HepG2 (cell line): ENCODE data around the gene SPX. TPM values are rescaled to one million over a fixed set of nuclear protein-coding genes. Genes with fewer than 3 reads are reported as not detected.
A peak's percentile ranks its signal among the peaks of the same experiment; 100 is the strongest.

Experiments used
- CEBPZ ChIP-seq: IDR thresholded peaks from 2 replicates; pipeline ENCODE4 v1.6.1; 2012; ENCODE audit warnings: low read length, improper control_type of control experiment
- ETV5 ChIP-seq: IDR thresholded peaks from 2 replicates; pipeline ENCODE4 v1.6.1; 2018; ENCODE audit warnings: missing biosample characterization, missing genetic modification reagents, inconsistent platforms, borderline replicate concordance
- LCORL ChIP-seq, 2 experiments: fragments of 450-650 bp in 1 of 2; sonication (generic) in 1 of 2; formaldehyde crosslinking in 1 of 2; IDR thresholded peaks; 2 replicates each; pipeline versions ENCODE4 v1.5.0 to v1.6.1; 2017 to 2020; ENCODE audit warnings: antibody characterized with exemption in 1 of 2, missing genetic modification reagents in 1 of 2
- RCOR2 ChIP-seq: IDR thresholded peaks from 2 replicates; pipeline ENCODE4 v1.6.1; 2016; ENCODE audit warnings: missing biosample characterization, missing genetic modification reagents
- RNF219 ChIP-seq: sonication (generic); formaldehyde crosslinking; IDR thresholded peaks from 2 replicates; pipeline ENCODE4 v1.5.0; 2020; ENCODE audit warnings: mild to moderate bottlenecking, missing genetic modification reagents
- TRIM22 ChIP-seq: fragments of 450-650 bp; IDR thresholded peaks from 2 replicates; pipeline ENCODE4 v1.6.1; 2017
- ZNF18 ChIP-seq: sonication (generic); formaldehyde crosslinking; IDR thresholded peaks from 2 replicates; pipeline ENCODE4 v1.8.0; 2022; ENCODE audit warnings: mild to moderate bottlenecking, missing genetic modification reagents; ENCODE audit not compliant: insufficient replicate concordance
- ZNF816 ChIP-seq: sonication (generic); formaldehyde crosslinking; IDR thresholded peaks from 2 replicates; pipeline ENCODE4 v1.8.0; 2022; ENCODE audit warnings: missing genetic modification reagents, mild to moderate bottlenecking, borderline replicate concordance
- ZSCAN21 ChIP-seq: sonication (generic); formaldehyde crosslinking; IDR thresholded peaks from 2 replicates; pipeline ENCODE4 v1.8.0; 2022; ENCODE audit warnings: mild to moderate bottlenecking, missing genetic modification reagents, moderate library complexity, borderline replicate concordance
- polyA plus RNA-seq, 8 experiments: library from polyadenylated mRNA; depleted of rRNA in 3 of 8; stranded (reverse) in 7 of 8; unstranded in 1 of 8; fragments of >200 nt; fragmentation: Illumina TruSeq in 4 of 8; extraction: Trizol in 4 of 8; gene quantifications; 2 replicates each; pipeline versions ENCODE4 v1.2.1 to v1.2.3, GENCODE V29; 2011 to 2016; ENCODE audit warnings: low read depth in 4 of 8, missing spikeins in 1 of 8, mixed read lengths in 1 of 8; ENCODE audit not compliant: insufficient read depth in 1 of 8
- total RNA-seq, 5 experiments: library from RNA; depleted of rRNA; stranded (reverse); fragments of >200 nt; fragmentation: Illumina TruSeq; extraction: Trizol; gene quantifications; 2 replicates each; pipeline ENCODE4 v1.2.3, GENCODE V29; 2016; ENCODE audit warnings: low read depth in 1 of 5

SPX gene
- total and polyA plus RNA-seq, 2 of the 13 experiments (the other 11 are each of a cell fraction or from before 2014, with no cell fraction given) = 0.07 to 0.16 TPM

- no peak for TF ChIP-seq ZNF18 (CRISPR knock-in tag)
- no peak for TF ChIP-seq ZSCAN21 (CRISPR knock-in tag)
- peak; percentile 25; the same call in 1 of the 2 replicates for TF ChIP-seq ETV5
- TF ChIP-seq CEBPZ = no peak
- TF ChIP-seq LCORL (IDR thresholded peaks at IDR 0.05) = no peak
- TF ChIP-seq LCORL (CRISPR knock-in tag; IDR thresholded peaks at IDR 0.05) = peak; percentile 31; the same call in 1 of the 2 replicates
- no peak for TF ChIP-seq TRIM22
- TF ChIP-seq RCOR2 = no peak
- no peak for TF ChIP-seq RNF219 (CRISPR knock-in tag)
- TF ChIP-seq ZNF816 (CRISPR knock-in tag) = peak; percentile 52; the same call in 1 of the 2 replicates
Observed at GRCh38 chr12:21501258-21502163, 24.6 kb upstream of the SPX start, which contains the start of the genes GOLT1B and RECQL (continued).
